GM12874 (cell line): ENCODE data around the gene OSBP2.

Experiments
- CTCF ChIP-seq: IDR thresholded peaks from 2 replicates; pipeline ENCODE4 v1.5.1; 2011; ENCODE audit warnings: low read depth, mild to moderate bottlenecking, control low read depth, low read length, moderate library complexity; ENCODE audit not compliant: insufficient read depth

The OSBP2 gene

DNA sequence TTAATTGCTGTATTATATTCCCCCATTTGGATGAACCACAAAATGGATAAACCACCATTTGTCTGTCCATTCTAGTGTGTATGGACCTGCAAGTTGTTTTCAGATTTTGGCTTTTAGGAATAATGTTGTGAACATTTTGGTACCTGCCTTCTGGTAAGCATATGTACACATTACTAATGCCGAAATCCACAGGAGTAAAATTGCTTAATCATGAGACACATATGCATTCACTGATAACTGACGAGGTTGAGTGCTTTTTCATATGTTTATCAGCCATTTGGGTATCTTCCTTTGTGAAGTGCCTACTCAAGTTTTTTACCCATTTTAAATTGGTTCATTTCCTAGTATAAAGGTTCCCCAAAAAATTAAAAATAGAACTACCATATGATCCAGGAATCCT, 34.2 kb downstream of the OSBP2 start:
- TF ChIP-seq CTCF: no peak

- no peak for TF ChIP-seq CTCF
Observed at GRCh38 chr22:30731658-30732057, 37.0 kb downstream of the OSBP2 start.

DNA sequence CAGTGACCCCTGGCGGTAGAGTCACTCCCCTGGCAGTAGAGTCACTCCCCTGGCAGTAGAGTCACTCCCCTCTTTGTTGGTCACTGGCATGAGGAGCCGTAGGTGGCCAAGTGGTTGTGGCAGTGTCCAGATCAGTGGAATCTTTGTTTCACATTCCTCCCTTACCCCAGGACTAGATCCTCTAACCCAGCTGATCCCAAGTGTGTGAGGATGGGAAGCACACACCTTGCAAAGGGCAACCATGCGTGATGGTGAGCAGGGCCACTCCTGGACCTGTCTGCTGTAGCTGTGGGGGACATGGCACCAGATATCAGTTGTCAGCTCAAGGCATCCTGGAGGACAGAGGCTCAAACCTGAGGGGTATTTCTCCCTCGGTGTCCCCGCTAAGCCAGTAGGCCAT, 37.8 kb downstream of the OSBP2 start:
- no peak for TF ChIP-seq CTCF

DNA sequence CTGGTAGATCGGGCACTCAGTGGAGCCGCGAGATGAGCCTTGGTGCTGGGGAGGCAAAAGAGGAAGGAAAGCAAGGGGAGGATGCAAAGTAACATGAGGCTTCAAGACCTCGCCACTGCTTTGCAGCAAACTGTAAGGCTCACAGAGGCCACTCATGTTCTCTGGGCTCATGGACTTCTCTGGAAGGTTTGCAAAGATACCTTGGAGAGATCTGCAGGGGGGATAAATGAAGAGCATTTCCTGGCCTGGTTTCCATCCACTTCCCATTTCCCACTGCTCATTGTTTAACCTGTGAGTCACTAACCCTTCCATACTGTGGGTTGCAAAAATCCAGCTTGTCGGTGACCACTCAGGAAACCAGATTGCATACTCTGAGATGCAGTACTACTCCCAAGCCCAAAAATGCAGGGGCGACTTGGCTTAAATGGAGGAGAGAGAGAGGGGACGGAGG, 38.5 kb downstream of the OSBP2 start:
- no peak for TF ChIP-seq CTCF

- TF ChIP-seq CTCF: no peak
Observed at GRCh38 chr22:30742291-30743256, 47.9 kb downstream of the OSBP2 start.

DNA sequence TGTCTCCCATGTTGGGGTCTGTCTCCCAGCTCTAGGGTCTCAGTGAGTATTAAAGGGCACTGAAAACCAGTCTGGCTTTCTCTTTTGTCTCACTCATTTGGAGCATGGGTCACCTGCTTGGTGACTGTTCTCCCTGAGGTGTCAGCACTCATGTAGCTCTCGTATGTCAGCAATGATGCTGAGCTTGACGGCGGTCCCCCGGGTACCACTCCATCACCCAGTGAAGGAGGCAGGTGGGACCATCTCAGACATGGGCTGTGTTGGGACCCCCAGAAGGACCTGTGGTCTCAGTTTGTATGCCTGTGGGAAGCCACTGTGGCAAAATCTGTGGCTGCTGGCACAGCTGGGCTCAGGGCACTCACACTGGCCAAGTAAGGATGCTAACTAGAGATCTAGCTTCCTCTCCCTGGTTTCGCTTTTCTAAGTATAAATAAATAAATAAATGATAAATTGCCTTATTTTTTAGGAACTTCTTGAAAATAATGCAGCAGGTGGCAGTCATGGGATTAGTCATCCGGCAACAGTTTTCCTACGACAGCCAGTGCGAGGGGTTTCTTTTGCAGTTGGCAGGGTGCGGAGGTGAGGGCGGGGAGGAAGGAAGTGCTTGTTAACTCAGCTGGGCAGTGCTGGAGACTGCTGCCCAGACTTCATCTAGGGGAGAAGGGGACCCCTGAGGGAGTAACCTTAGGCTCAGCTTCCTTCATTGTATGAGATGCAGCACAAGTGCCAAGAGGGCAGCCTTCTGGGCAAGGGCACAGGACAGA, 48.8 kb downstream of the OSBP2 start:
- no peak for TF ChIP-seq CTCF

DNA sequence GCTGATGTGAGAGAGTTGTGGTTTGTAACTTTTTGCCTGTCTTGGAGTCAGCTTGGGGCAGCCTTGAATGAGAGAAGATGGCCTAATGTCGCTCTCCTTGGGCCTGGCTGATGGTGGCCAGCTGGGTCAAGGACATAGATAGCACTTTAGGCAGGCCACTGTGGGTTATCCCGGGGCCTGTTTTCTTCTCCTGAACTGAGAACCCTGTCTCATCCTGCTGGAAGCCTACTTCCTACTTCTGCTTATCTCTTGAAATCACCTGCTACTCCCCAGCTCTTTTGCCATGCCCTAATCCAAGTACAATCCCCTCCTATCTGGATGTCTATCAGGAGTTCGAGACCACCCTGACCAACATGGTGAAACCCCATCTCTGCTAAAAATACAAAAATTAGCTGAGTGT, 49.5 kb downstream of the OSBP2 start:
- no peak for TF ChIP-seq CTCF
